DOHH2 (cell line): Measurements from ENCODE around the gene PRDM5.

Experiments used
- H3F3A ChIP-seq: fragments of 200-600 bp; sonication (generic), shearing (Covaris generic); 2 replicates; pipeline ENCODE4 v1.6.0; 2016; ENCODE audit warnings: antibody characterized with exemption, mild to moderate bottlenecking; ENCODE audit not compliant: control insufficient read depth, insufficient read depth
- H3K27ac ChIP-seq: fragments of 200-600 bp; sonication (generic); 2 replicates; pipeline ENCODE4 v1.5.1; 2014; ENCODE audit warnings: low read depth, mild to moderate bottlenecking, low read length, moderate library complexity
- H3K27me3 ChIP-seq: fragments of 200-600 bp; sonication (generic); 2 replicates; pipeline ENCODE4 v1.6.1; 2014; ENCODE audit warnings: mild to moderate bottlenecking, low read length, mixed read lengths; ENCODE audit not compliant: control insufficient read depth
- H3K36me3 ChIP-seq: fragments of 200-600 bp; sonication (generic); 2 replicates; pipeline ENCODE4 v1.6.1; 2014; ENCODE audit warnings: mild to moderate bottlenecking, low read length, moderate library complexity, mixed read lengths; ENCODE audit not compliant: control insufficient read depth
- H3K4me1 ChIP-seq: fragments of 200-600 bp; sonication (generic); 2 replicates; pipeline ENCODE4 v1.6.1; 2014; ENCODE audit warnings: mild to moderate bottlenecking, low read length, mixed read lengths; ENCODE audit not compliant: control insufficient read depth
- H3K4me2 ChIP-seq: fragments of 200-600 bp; sonication (generic); 2 replicates; pipeline ENCODE4 v1.6.0; 2014; ENCODE audit warnings: mild to moderate bottlenecking, low read length, moderate library complexity
- H3K4me3 ChIP-seq: fragments of 200-600 bp; sonication (generic); 2 replicates; pipeline ENCODE4 v1.5.1; 2014; ENCODE audit warnings: mild to moderate bottlenecking, low read length, mixed read lengths
- H3K79me2 ChIP-seq: fragments of 200-600 bp; sonication (generic); 2 replicates; pipeline ENCODE4 v1.6.1; 2014; ENCODE audit warnings: mild to moderate bottlenecking, low read length, mixed read lengths; ENCODE audit not compliant: control insufficient read depth
- H3K9me2 ChIP-seq: fragments of 200-600 bp; sonication (generic); replicated peaks from 2 replicates; pipeline ENCODE4 v1.6.1; 2014; ENCODE audit warnings: mild to moderate bottlenecking, low read length, mixed read lengths; ENCODE audit not compliant: control insufficient read depth
- H3K9me3 ChIP-seq: fragments of 200-600 bp; sonication (generic); 2 replicates; pipeline ENCODE4 v1.6.1; 2014; ENCODE audit warnings: antibody characterized with exemption, low read length, mixed read lengths; ENCODE audit not compliant: control insufficient read depth, insufficient read depth
- H4K20me1 ChIP-seq: fragments of 200-600 bp; sonication (generic); 2 replicates; pipeline ENCODE4 v1.6.0; 2014; ENCODE audit warnings: low read depth, mild to moderate bottlenecking, antibody characterized with exemption, low read length, moderate library complexity; ENCODE audit not compliant: control insufficient read depth, insufficient read depth
- EZH2phosphoT487 ChIP-seq: fragments of 200-600 bp; sonication (generic); IDR thresholded peaks from 2 replicates; pipeline ENCODE4 v1.6.1; 2017; ENCODE audit warnings: borderline replicate concordance, mild to moderate bottlenecking, antibody characterized with exemption, low read length, moderate library complexity, mixed read lengths
- TF ChIP-seq, protein P1 (sequence below): fragments of 200-600 bp; sonication (generic); IDR thresholded peaks from one replicate; pipeline ENCODE4 v1.5.1; 2014; ENCODE audit warnings: antibody characterized with exemption, mild to moderate bottlenecking, low read depth, low read length; ENCODE audit not compliant: poor library complexity, severe bottlenecking

Gene PRDM5

DNA sequence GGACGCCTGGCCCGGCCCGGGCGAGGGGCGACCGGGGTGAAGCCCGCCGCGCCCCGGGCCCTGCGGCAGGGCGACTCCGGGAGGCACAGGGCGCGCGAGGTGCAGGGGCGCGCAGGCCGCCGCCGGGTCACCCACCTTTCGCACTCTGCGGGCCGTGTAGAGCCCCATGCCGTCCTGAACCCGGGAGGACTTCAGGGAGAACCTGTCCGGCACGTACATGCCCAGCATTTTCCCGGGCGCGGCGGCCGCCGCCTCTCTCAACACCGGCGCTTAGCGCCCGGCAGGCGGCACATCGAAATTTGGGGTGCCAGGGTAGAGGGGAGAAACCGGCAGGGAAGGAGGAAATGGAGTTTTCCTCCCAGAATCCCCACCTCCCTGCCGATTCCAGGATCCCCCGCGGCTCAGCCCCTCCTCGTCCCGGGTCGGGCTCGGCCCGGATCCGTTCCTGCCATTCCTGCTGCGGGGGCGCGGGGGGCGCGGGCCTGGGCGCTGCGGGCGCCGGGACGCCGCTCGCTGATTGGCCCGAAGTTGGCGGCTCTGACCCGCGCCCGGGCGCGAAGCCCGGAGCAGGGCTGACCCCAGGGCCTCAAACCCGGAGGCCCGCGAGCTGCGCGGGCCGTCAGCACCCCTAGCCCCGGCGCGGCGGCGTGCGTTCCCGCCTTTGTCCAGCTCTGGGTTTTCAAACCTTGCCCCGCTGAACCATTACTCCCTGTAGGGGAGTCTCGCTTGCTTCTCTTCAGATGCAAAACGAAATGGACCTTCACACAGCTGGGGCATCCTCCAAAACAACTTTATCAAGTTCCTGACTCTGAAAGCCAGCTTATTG is at the start of gene PRDM5:
Gene PRDM5, minus strand, starts transcription at position 346 of the 826 bp plus-strand sequence. Its CDS starts 118 bp downstream, at position 228.
- no peak within 1 kb of the TSS for H3K27ac ChIP-seq
- no peaks in the 10 kb centered on the region for H4K20me1 ChIP-seq
- no peaks in the 10 kb centered on the region for H3K79me2 ChIP-seq
- no peaks in the 10 kb centered on the region for H3K9me2 ChIP-seq
- no peaks in the 10 kb centered on the region for H3K9me3 ChIP-seq
- no peak for TF ChIP-seq EZH2phosphoT487
- TF ChIP-seq, protein P1, sequence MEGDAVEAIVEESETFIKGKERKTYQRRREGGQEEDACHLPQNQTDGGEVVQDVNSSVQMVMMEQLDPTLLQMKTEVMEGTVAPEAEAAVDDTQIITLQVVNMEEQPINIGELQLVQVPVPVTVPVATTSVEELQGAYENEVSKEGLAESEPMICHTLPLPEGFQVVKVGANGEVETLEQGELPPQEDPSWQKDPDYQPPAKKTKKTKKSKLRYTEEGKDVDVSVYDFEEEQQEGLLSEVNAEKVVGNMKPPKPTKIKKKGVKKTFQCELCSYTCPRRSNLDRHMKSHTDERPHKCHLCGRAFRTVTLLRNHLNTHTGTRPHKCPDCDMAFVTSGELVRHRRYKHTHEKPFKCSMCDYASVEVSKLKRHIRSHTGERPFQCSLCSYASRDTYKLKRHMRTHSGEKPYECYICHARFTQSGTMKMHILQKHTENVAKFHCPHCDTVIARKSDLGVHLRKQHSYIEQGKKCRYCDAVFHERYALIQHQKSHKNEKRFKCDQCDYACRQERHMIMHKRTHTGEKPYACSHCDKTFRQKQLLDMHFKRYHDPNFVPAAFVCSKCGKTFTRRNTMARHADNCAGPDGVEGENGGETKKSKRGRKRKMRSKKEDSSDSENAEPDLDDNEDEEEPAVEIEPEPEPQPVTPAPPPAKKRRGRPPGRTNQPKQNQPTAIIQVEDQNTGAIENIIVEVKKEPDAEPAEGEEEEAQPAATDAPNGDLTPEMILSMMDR: no peak
- H3K4me2 ChIP-seq: no peak within 1 kb of the TSS
- H3K4me1 ChIP-seq: no peaks in the 10 kb centered on the region
- no peaks in the 10 kb centered on the region for H3K36me3 ChIP-seq
- H3K4me3 ChIP-seq: no peak within 1 kb of the TSS
- H3K27me3 ChIP-seq: no peaks in the 10 kb centered on the region
- H3F3A ChIP-seq: no peaks in the 10 kb centered on the region

DNA sequence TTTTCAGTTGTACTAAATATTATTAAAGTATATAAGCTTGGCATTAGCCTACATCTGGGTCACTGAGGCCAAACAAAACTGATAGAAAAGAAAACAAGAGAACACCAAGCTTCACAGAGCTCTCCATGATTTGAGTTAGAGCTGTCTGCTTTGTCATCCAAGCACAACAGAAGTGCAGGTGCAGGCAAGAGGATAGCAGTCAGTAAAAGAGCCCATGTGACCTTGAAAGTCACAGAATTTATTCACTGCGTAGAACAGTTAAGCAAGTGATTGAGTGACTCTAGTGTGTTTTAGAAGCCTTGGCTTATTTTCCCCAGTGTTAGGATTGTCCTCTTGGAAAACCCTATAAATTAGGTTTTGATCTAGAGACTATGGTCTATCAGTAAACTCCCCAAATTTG is 49.4 kb upstream of the PRDM5 start:
- TF ChIP-seq, protein P1: no peak
- no peak for TF ChIP-seq EZH2phosphoT487
- H3K4me3 ChIP-seq: no peak overlapping the region
- H3K9me3 ChIP-seq: no peaks in the 10 kb centered on the region

DNA sequence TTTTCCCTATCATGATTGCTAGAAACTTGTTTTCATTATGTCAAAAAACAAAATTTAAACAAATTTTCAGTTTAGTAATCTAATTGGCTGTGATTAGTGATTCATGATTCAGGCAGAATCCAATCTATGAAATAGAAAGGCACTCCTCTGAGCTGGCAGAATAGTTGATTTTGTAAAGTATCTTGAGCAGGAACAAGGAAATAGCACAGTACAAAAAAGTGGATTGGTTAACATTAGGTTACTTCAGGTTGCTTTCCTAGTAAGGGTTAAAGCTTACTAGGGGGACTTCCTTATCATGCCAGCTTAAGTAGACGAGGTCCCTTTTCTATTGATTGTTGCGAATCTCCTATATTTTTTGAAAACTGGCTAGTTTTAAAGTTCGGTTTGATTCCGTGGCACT is 43.4 kb upstream of the PRDM5 start:
- no peak overlapping the region for H3K4me2 ChIP-seq
- no peaks in the 10 kb centered on the region for H3K79me2 ChIP-seq
- H3K36me3 ChIP-seq: no peaks in the 10 kb centered on the region
- no peak overlapping the region for H3K27ac ChIP-seq
- H3K9me2 ChIP-seq: no peaks in the 10 kb centered on the region
- no peaks in the 10 kb centered on the region for H3K27me3 ChIP-seq
- TF ChIP-seq EZH2phosphoT487: no peak
- TF ChIP-seq, protein P1: no peak
- no peaks in the 10 kb centered on the region for H3F3A ChIP-seq
- H3K9me3 ChIP-seq: no peaks in the 10 kb centered on the region
- no peaks in the 10 kb centered on the region for H4K20me1 ChIP-seq
- H3K4me1 ChIP-seq: no peaks in the 10 kb centered on the region
- no peak overlapping the region for H3K4me3 ChIP-seq

More for the DNA sequence above, 49.4 kb upstream of the PRDM5 start:
- no peaks in the 10 kb centered on the region for H3K27me3 ChIP-seq
- no peak overlapping the region for H3K4me2 ChIP-seq
- H3K4me1 ChIP-seq: no peaks in the 10 kb centered on the region
- no peaks in the 10 kb centered on the region for H3K79me2 ChIP-seq
- no peaks in the 10 kb centered on the region for H4K20me1 ChIP-seq
- H3K27ac ChIP-seq: no peak overlapping the region
- H3K9me2 ChIP-seq: no peaks in the 10 kb centered on the region
- H3F3A ChIP-seq: no peaks in the 10 kb centered on the region
- H3K36me3 ChIP-seq: no peaks in the 10 kb centered on the region
